HFF-Myc (cell line): ENCODE data around the gene GALNT7.

Source experiments
- DNase-seq: peaks from one replicate; pipeline ENCODE4 v3.0.0-alpha.2; 2011; ENCODE audit warnings: low read depth; ENCODE audit errors: extremely low read depth
- H3K4me3 ChIP-seq: replicated peaks from 2 replicates; pipeline ENCODE4 v1.5.1; 2011; ENCODE audit warnings: low read depth, mild to moderate bottlenecking, control low read depth, low read length
- CTCF ChIP-seq: IDR thresholded peaks from 2 replicates; pipeline ENCODE4 v1.5.1; 2012; ENCODE audit warnings: mild to moderate bottlenecking, low read depth, low read length, control low read depth; ENCODE audit errors: missing control alignments

Gene GALNT7

GRCh38 chr4:173262375-173262774, 93.8 kb downstream of the GALNT7 start:
- no peak for DNase-seq
- TF ChIP-seq CTCF = no peak
- H3K4me3 ChIP-seq = no peak overlapping the region

GRCh38 chr4:173264245-173264644, 95.6 kb downstream of the GALNT7 start:
- no peak for TF ChIP-seq CTCF
- no peak overlapping the region for H3K4me3 ChIP-seq
- no peak for DNase-seq

GRCh38 chr4:173264684-173265185, 96.1 kb downstream of the GALNT7 start:
- peak; percentile 80 for DNase-seq
- no peak for TF ChIP-seq CTCF
- H3K4me3 ChIP-seq = no peak overlapping the region

- no peak for TF ChIP-seq CTCF
- no peak overlapping the region for H3K4me3 ChIP-seq
- DNase-seq = no peak
Observed at GRCh38 chr4:173265751-173266150, 97.1 kb downstream of the GALNT7 start.

- no peak for DNase-seq
- TF ChIP-seq CTCF = no peak
- no peak overlapping the region for H3K4me3 ChIP-seq
Observed at GRCh38 chr4:173267711-173268110, 99.1 kb downstream of the GALNT7 start.

GRCh38 chr4:173269280-173269679, 100.7 kb downstream of the GALNT7 start:
- TF ChIP-seq CTCF = no peak
- no peak for DNase-seq
- H3K4me3 ChIP-seq = no peak overlapping the region
